PC-3 (cell line): ENCODE results near the gene TMEM255B. TPM values are rescaled to one million over a fixed set of nuclear protein-coding genes. Genes with fewer than 3 reads are reported as not detected.

ENCODE experiments used
- ATAC-seq: fragments of 200-7000 bp; cut with Tn5 transposase; 2 replicates; pipeline ENCODE4 v1.9.1; 2020; ENCODE audit warnings: mild to moderate bottlenecking, moderate library complexity
- BruUV-seq: library from RNA; stranded (reverse); fragments of 400-500 nt; replicated peaks from 2 replicates; lab custom pipeline; 2021; lab: Mats Ljungman, UMichigan
- CTCF ChIA-PET: fragments of 300-600 bp; sonication (Branson Sonifier 250); formaldehyde crosslinking; loops from one replicate; lab custom pipeline; 2022; ENCODE audit warnings: antibody characterized with exemption; lab: Charles Lee
- POLR2A ChIA-PET: fragments of 300-600 bp; sonication (Branson Sonifier 250); formaldehyde crosslinking; loops from one replicate; lab custom pipeline; 2022; ENCODE audit warnings: antibody characterized with exemption; ENCODE audit not compliant: unreplicated experiment; lab: Charles Lee
- DNase-seq: peaks from one replicate; pipeline ENCODE4 v3.0.0-alpha.2; 2015
- H2AFZ ChIP-seq: fragments of 300-600 bp; sonication (generic); 2 replicates; pipeline ENCODE4 v1.6.0; 2016; ENCODE audit warnings: antibody characterized with exemption, low read length
- H3F3A ChIP-seq: fragments of 300-600 bp; sonication (generic); one replicate; pipeline ENCODE4 v1.6.0; 2017; ENCODE audit warnings: antibody characterized with exemption, low read length, control low read depth, mild to moderate bottlenecking; ENCODE audit not compliant: unreplicated experiment
- H3K27ac ChIP-seq: fragments of 300-600 bp; sonication (generic); 2 replicates; pipeline ENCODE4 v1.5.1; 2016; ENCODE audit warnings: mild to moderate bottlenecking, low read length
- H3K27me3 ChIP-seq: fragments of 300-600 bp; sonication (generic); 2 replicates; pipeline ENCODE4 v1.6.1; 2016; ENCODE audit warnings: low read length, mixed read lengths
- H3K36me3 ChIP-seq: fragments of 300-600 bp; sonication (generic); 2 replicates; pipeline ENCODE4 v1.6.1; 2016; ENCODE audit warnings: low read depth, mixed run types, low read length, mixed read lengths
- H3K4me1 ChIP-seq: fragments of 300-600 bp; sonication (generic); 2 replicates; pipeline ENCODE4 v1.5.1; 2016; ENCODE audit warnings: low read length; ENCODE audit not compliant: insufficient read depth
- H3K4me2 ChIP-seq: fragments of 300-600 bp; sonication (generic); 2 replicates; pipeline ENCODE4 v1.6.0; 2016; ENCODE audit warnings: low read length
- H3K4me3 ChIP-seq: fragments of 300-600 bp; sonication (generic); 2 replicates; pipeline ENCODE4 v1.5.1; 2016; ENCODE audit warnings: mild to moderate bottlenecking, low read length, mixed read lengths
- H3K79me2 ChIP-seq: fragments of 300-600 bp; sonication (generic); 2 replicates; pipeline ENCODE4 v1.6.1; 2017; ENCODE audit warnings: low read length, mixed read lengths
- H3K9ac ChIP-seq: fragments of 300-600 bp; sonication (generic); 2 replicates; pipeline ENCODE4 v1.6.0; 2016; ENCODE audit warnings: mild to moderate bottlenecking, low read length
- H3K9me2 ChIP-seq: fragments of 300-600 bp; sonication (generic); replicated peaks from 2 replicates; pipeline ENCODE4 v1.6.1; 2016; ENCODE audit warnings: mixed run types, low read length, mixed read lengths
- H3K9me3 ChIP-seq: fragments of 300-600 bp; sonication (generic); 2 replicates; pipeline ENCODE4 v1.6.1; 2016; ENCODE audit warnings: low read length, mixed read lengths
- H4K20me1 ChIP-seq: fragments of 300-600 bp; sonication (generic); 2 replicates; pipeline ENCODE4 v1.6.1; 2016; ENCODE audit warnings: low read length, mixed read lengths
- EZH2 ChIP-seq: fragments of 300-600 bp; sonication (generic); IDR thresholded peaks from one replicate; pipeline ENCODE4 v1.6.1; 2017; ENCODE audit warnings: antibody characterized with exemption, mild to moderate bottlenecking, low read length; ENCODE audit not compliant: unreplicated experiment
- EZH2phosphoT487 ChIP-seq: fragments of 300-600 bp; sonication (generic); IDR thresholded peaks from 2 replicates; pipeline ENCODE4 v1.6.1; 2018; ENCODE audit warnings: mild to moderate bottlenecking, antibody characterized with exemption, low read length, borderline replicate concordance
- intact Hi-C: fragments of 100-400 bp; cut with micrococcal nuclease; formaldehyde crosslinking; loops from 2 replicates; pipeline ENCODE4 v1.9.0; 2023
- total RNA-seq: library from RNA; depleted of rRNA; stranded (reverse); fragments of >200 nt; gene quantifications from 2 replicates; pipeline ENCODE4 v1.2.3, GENCODE V29; 2014
- TF ChIP-seq, protein P1 (sequence below): fragments of 300-600 bp; sonication (generic); conservative IDR thresholded peaks from 2 replicates; pipeline ENCODE4 v1.5.1; 2017; ENCODE audit warnings: antibody characterized with exemption, low read depth, mild to moderate bottlenecking, low read length

TMEM255B gene
- total RNA-seq, 1 experiment from 2014 or later, result 26.9 TPM

DNA sequence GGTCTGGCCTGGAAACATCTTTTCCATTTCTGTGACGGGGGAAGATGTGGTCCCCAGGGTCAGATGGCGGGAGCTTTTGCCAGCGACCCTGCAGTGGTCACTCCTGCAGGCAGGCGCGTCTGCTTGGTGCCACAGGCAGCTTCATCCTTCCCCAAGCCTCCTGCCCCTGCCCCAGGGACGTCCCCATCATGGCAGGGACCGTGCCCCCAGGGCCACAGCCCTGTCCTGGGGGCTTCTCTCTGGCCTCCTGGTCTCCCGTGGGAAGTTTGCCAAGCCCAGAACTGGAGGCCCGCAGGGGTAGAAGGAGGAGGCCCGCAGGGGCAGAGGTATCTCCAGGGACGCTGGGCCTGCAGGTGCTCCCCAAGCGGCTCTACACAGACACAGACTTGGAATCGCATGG, 47.5 kb downstream of the TMEM255B start:
- no peaks in the 10 kb centered on the region for H3K9me2 ChIP-seq
- no peak overlapping the region for H3K4me3 ChIP-seq
- no peak for DNase-seq
- no peaks in the 10 kb centered on the region for H3K79me2 ChIP-seq
- H2AFZ ChIP-seq, result no peak overlapping the region
- no peaks in the 10 kb centered on the region for H3K36me3 ChIP-seq
- ChIA-PET CTCF (no interaction called here), POLR2A (no interaction called here)
- intact Hi-C loops, result no loop called here
- H3K9ac ChIP-seq, result no peak overlapping the region
- no peaks in the 10 kb centered on the region for H3K27me3 ChIP-seq
- no peaks in the 10 kb centered on the region for H3K4me1 ChIP-seq
- no peak overlapping the region for H3K4me2 ChIP-seq
- TF ChIP-seq EZH2phosphoT487, result no peak
- no peak for TF ChIP-seq EZH2
- TF ChIP-seq, protein P1, sequence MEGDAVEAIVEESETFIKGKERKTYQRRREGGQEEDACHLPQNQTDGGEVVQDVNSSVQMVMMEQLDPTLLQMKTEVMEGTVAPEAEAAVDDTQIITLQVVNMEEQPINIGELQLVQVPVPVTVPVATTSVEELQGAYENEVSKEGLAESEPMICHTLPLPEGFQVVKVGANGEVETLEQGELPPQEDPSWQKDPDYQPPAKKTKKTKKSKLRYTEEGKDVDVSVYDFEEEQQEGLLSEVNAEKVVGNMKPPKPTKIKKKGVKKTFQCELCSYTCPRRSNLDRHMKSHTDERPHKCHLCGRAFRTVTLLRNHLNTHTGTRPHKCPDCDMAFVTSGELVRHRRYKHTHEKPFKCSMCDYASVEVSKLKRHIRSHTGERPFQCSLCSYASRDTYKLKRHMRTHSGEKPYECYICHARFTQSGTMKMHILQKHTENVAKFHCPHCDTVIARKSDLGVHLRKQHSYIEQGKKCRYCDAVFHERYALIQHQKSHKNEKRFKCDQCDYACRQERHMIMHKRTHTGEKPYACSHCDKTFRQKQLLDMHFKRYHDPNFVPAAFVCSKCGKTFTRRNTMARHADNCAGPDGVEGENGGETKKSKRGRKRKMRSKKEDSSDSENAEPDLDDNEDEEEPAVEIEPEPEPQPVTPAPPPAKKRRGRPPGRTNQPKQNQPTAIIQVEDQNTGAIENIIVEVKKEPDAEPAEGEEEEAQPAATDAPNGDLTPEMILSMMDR, result no peak
- ATAC-seq, result no peak
- no peaks in the 10 kb centered on the region for H4K20me1 ChIP-seq
- no peak overlapping the region for H3K27ac ChIP-seq
- BruUV-seq, result no TSS peak
- no peaks in the 10 kb centered on the region for H3K9me3 ChIP-seq
- H3F3A ChIP-seq, result no peaks in the 10 kb centered on the region

GRCh38 chr13:113808058-113808834, 49.2 kb downstream of the TMEM255B start:
- Histone ChIP-seq H3K4me1 (no peaks in the 10 kb centered on the region), H3K9ac (no peak overlapping the region), H3F3A (no peaks in the 10 kb centered on the region), H4K20me1 (no peaks in the 10 kb centered on the region), H2AFZ (no peak overlapping the region), H3K36me3 (no peaks in the 10 kb centered on the region), H3K4me3 (no peak overlapping the region), H3K9me3 (no peaks in the 10 kb centered on the region), H3K79me2 (no peaks in the 10 kb centered on the region), H3K9me2 (no peaks in the 10 kb centered on the region), H3K4me2 (no peak overlapping the region), H3K27me3 (no peaks in the 10 kb centered on the region), H3K27ac (no peak overlapping the region)
- DNase-seq (no peak), ATAC-seq (no peak)
- intact Hi-C loops, result no loop called here
- CTCF ChIA-PET, result no interaction called here
- TF ChIP-seq EZH2phosphoT487 (no peak), EZH2 (no peak)
- TF ChIP-seq, protein P1, result no peak
- POLR2A ChIA-PET, result no interaction called here
- no TSS peak for BruUV-seq

DNA sequence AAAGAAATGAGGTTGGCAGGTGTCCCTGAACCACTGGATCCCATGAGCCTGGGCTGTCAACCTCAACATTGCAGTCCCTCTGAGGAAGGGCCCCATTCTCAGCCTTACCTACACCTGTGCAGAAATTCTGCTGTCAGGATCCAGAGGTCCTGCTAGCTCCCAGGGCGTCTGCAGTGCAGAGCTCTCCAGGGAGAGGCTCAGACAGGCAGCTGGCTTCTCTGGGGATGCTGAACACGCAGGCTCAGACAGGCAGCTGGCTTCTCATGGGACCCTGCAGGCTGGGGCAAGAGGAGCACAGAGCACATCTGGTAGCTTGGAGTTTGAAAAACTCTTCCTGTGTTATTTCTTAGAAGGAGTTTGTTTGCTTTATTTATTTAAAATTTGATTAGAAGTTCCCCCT, 50.9 kb downstream of the TMEM255B start:
- ChIA-PET CTCF (no interaction called here), POLR2A (no interaction called here)
- no peaks in the 10 kb centered on the region for H3K9me3 ChIP-seq
- H3K36me3 ChIP-seq, result no peaks in the 10 kb centered on the region
- TF ChIP-seq, protein P1, result no peak
- TF ChIP-seq EZH2phosphoT487, result no peak
- TF ChIP-seq EZH2, result no peak
- BruUV-seq, result no TSS peak
- H2AFZ ChIP-seq, result no peak overlapping the region
- no peak overlapping the region for H3K27ac ChIP-seq
- H4K20me1 ChIP-seq, result no peaks in the 10 kb centered on the region
- H3K27me3 ChIP-seq, result no peaks in the 10 kb centered on the region
- H3K4me2 ChIP-seq, result no peak overlapping the region
- no peaks in the 10 kb centered on the region for H3K9me2 ChIP-seq
- H3K4me1 ChIP-seq, result no peaks in the 10 kb centered on the region; the same call in 1 of the 2 replicates
- H3K79me2 ChIP-seq, result no peaks in the 10 kb centered on the region
- H3K9ac ChIP-seq, result no peak overlapping the region
- no peak for DNase-seq
- no peak for ATAC-seq
- intact Hi-C loops, result no loop called here
- H3K4me3 ChIP-seq, result no peak overlapping the region
- H3F3A ChIP-seq, result no peaks in the 10 kb centered on the region
